IMR-90 (cell line): ENCODE results near the gene IKZF3. TPM values are rescaled to one million over a fixed set of nuclear protein-coding genes. Genes with fewer than 3 reads are reported as not detected.

Experiments used
- ATAC-seq: fragments of 200-7000 bp; cut with Tn5 transposase; 2 replicates; pipeline ENCODE4 v1.9.1; 2020; ENCODE audit warnings: low read depth, mild to moderate bottlenecking, moderate library complexity
- BruUV-seq: library from RNA; stranded (reverse); fragments of 400-500 nt; replicated peaks from 2 replicates; lab custom pipeline; 2021; lab: Mats Ljungman, UMichigan
- CTCF ChIA-PET: fragments of 300-600 bp; formaldehyde crosslinking; extraction: SDS; loops from one replicate; lab custom pipeline; 2021; ENCODE audit warnings: antibody characterized with exemption; lab: Yijun Ruan, JAX
- POLR2A ChIA-PET: fragments of 300-600 bp; sonication (Branson Sonifier 250); formaldehyde crosslinking; loops from one replicate; lab custom pipeline; 2022; ENCODE audit warnings: antibody characterized with exemption; ENCODE audit not compliant: unreplicated experiment; lab: Charles Lee
- DNase-seq: peaks from one replicate; pipeline ENCODE4 v3.0.0; 2013
- H2AFZ ChIP-seq: replicated peaks from 2 replicates; pipeline ENCODE3; 2013; ENCODE audit warnings: low read length, mild to moderate bottlenecking; ENCODE audit not compliant: poor library complexity
- H2AK5ac ChIP-seq: 2 replicates; pipeline ENCODE4 v1.6.1; 2013; ENCODE audit warnings: low read depth, low read length, inconsistent platforms
- H2AK9ac ChIP-seq: replicated peaks from 2 replicates; pipeline ENCODE3; 2013; ENCODE audit warnings: mild to moderate bottlenecking, low read depth, low read length, moderate library complexity; ENCODE audit not compliant: poor library complexity
- H2BK120ac ChIP-seq: 2 replicates; pipeline ENCODE4 v1.6.1; 2013; ENCODE audit warnings: low read depth, low read length, inconsistent platforms
- H2BK15ac ChIP-seq: 3 replicates; pipeline ENCODE4 v1.6.1; 2013; ENCODE audit warnings: low read depth, low read length, inconsistent platforms
- H2BK20ac ChIP-seq: 2 replicates; pipeline ENCODE4 v1.6.1; 2013; ENCODE audit warnings: low read depth, mild to moderate bottlenecking, inconsistent platforms, low read length, moderate library complexity
- H2BK5ac ChIP-seq: 2 replicates; pipeline ENCODE4 v1.6.1; 2013; ENCODE audit warnings: mild to moderate bottlenecking, low read depth, low read length, inconsistent platforms; ENCODE audit not compliant: poor library complexity, severe bottlenecking
- H3K14ac ChIP-seq: replicated peaks from 2 replicates; pipeline ENCODE4 v1.6.1; 2013; ENCODE audit warnings: low read depth, low read length, inconsistent platforms
- H3K18ac ChIP-seq: 2 replicates; pipeline ENCODE4 v1.6.1; 2013; ENCODE audit warnings: low read depth, low read length, control low read depth
- H3K23ac ChIP-seq: 2 replicates; pipeline ENCODE4 v1.6.1; 2013; ENCODE audit warnings: low read depth, low read length, inconsistent platforms
- H3K27ac ChIP-seq: 2 replicates; pipeline ENCODE4 v1.5.1; 2013; ENCODE audit warnings: mild to moderate bottlenecking, control low read depth, low read length; ENCODE audit not compliant: insufficient read depth
- H3K27me3 ChIP-seq: 2 replicates; pipeline ENCODE4 v1.6.1; 2013; ENCODE audit warnings: low read length; ENCODE audit not compliant: control insufficient read depth, insufficient read depth
- H3K36me3 ChIP-seq: 2 replicates; pipeline ENCODE4 v1.6.1; 2013; ENCODE audit warnings: low read length, mixed read lengths; ENCODE audit not compliant: control insufficient read depth, insufficient read depth
- H3K4ac ChIP-seq: 2 replicates; pipeline ENCODE4 v1.6.1; 2013; ENCODE audit warnings: low read depth, low read length, inconsistent platforms
- H3K4me1 ChIP-seq: 2 replicates; pipeline ENCODE4 v1.6.1; 2013; ENCODE audit warnings: low read length, mixed read lengths; ENCODE audit not compliant: control insufficient read depth, insufficient read depth
- H3K4me2 ChIP-seq: 2 replicates; pipeline ENCODE4 v1.6.1; 2013; ENCODE audit warnings: low read depth, mild to moderate bottlenecking, control low read depth, low read length, moderate library complexity
- H3K4me3 ChIP-seq: 2 replicates; pipeline ENCODE4 v1.5.1; 2013; ENCODE audit warnings: low read depth, mild to moderate bottlenecking, control low read depth, low read length, moderate library complexity; ENCODE audit not compliant: insufficient read depth
- H3K56ac ChIP-seq: 2 replicates; pipeline ENCODE4 v1.6.1; 2013; ENCODE audit warnings: low read length, inconsistent platforms; ENCODE audit not compliant: insufficient read depth; ENCODE audit errors: extremely low read depth
- H3K79me1 ChIP-seq, 2 experiments: 2 replicates each; pipeline ENCODE4 v1.6.1; 2013; ENCODE audit warnings: low read length in 2 of 2, inconsistent platforms in 1 of 2, low read depth in 1 of 2
- H3K9ac ChIP-seq: 2 replicates; pipeline ENCODE4 v1.6.1; 2013; ENCODE audit warnings: low read depth, low read length, control low read depth
- H3K9me1 ChIP-seq: 2 replicates; pipeline ENCODE4 v1.6.1; 2013; ENCODE audit warnings: low read length, inconsistent platforms; ENCODE audit not compliant: insufficient read depth
- H3K9me3 ChIP-seq: 2 replicates; pipeline ENCODE4 v1.6.1; 2013; ENCODE audit warnings: low read length; ENCODE audit not compliant: control insufficient read depth, insufficient read depth
- H4K20me1 ChIP-seq: 2 replicates; pipeline ENCODE4 v1.6.1; 2013; ENCODE audit warnings: low read length, inconsistent platforms; ENCODE audit not compliant: insufficient read depth
- H4K5ac ChIP-seq: 2 replicates; pipeline ENCODE4 v1.6.1; 2013; ENCODE audit warnings: mild to moderate bottlenecking, low read depth, low read length, control low read depth
- H4K8ac ChIP-seq, 2 experiments: 2 replicates each; pipeline ENCODE4 v1.6.1; 2013; ENCODE audit warnings: low read depth in 2 of 2, low read length in 2 of 2, control low read depth in 1 of 2, inconsistent platforms in 1 of 2
- H4K91ac ChIP-seq: 2 replicates; pipeline ENCODE4 v1.6.1; 2013; ENCODE audit warnings: low read depth, low read length, inconsistent platforms; ENCODE audit not compliant: insufficient read depth
- BHLHE40 ChIP-seq: fragments of 150-350 bp; IDR thresholded peaks from 2 replicates; pipeline ENCODE4 v1.6.1; 2016; ENCODE audit warnings: mild to moderate bottlenecking, low read depth, low read length
- CEBPB ChIP-seq: IDR thresholded peaks from 2 replicates; pipeline ENCODE4 v1.6.1; 2012; ENCODE audit warnings: low read depth, low read length, improper control_type of control experiment
- CHD1 ChIP-seq: IDR thresholded peaks from 2 replicates; pipeline ENCODE4 v1.6.1; 2012; ENCODE audit warnings: low read depth, low read length, improper control_type of control experiment
- CTCF ChIP-seq: conservative IDR thresholded peaks from 2 replicates; pipeline ENCODE4 v1.5.1; 2012; ENCODE audit warnings: mild to moderate bottlenecking, low read depth, low read length, improper control_type of control experiment
- FOS ChIP-seq: fragments of 150-350 bp; IDR thresholded peaks from 2 replicates; pipeline ENCODE4 v1.6.1; 2016; ENCODE audit warnings: low read depth, low read length
- MAZ ChIP-seq: IDR thresholded peaks from 2 replicates; pipeline ENCODE4 v1.6.1; 2012; ENCODE audit warnings: low read depth, mild to moderate bottlenecking, low read length, improper control_type of control experiment, moderate library complexity, borderline replicate concordance
- MXI1 ChIP-seq: IDR thresholded peaks from 2 replicates; pipeline ENCODE4 v1.6.1; 2012; ENCODE audit warnings: low read depth, mild to moderate bottlenecking, low read length, moderate library complexity, borderline replicate concordance
- NFE2L2 ChIP-seq: fragments of 150-350 bp; IDR thresholded peaks from 2 replicates; pipeline ENCODE4 v1.6.1; 2016; ENCODE audit warnings: low read depth, mild to moderate bottlenecking, low read length
- USF2 ChIP-seq: fragments of 150-350 bp; IDR thresholded peaks from 2 replicates; pipeline ENCODE4 v1.6.1; 2017; ENCODE audit warnings: mild to moderate bottlenecking, antibody characterized with exemption, low read length, low read depth
- WGBS, 2 experiments: methylation state at CpG; one replicate each; pipeline versions ENCODE4 v1.1.5 to v1.1.7; 2013; ENCODE audit warnings: missing lambda C conversion rate in 2 of 2; ENCODE audit not compliant: insufficient read length in 1 of 2; ENCODE audit errors: extremely low coverage in 2 of 2; 5-methylcytosine and 5-hydroxymethylcytosine counted together
- dilution Hi-C: fragments of 300-500 bp; cut with HindIII; formaldehyde crosslinking; loops from one replicate; pipeline ENCODE4 v1.14.3; 2018; ENCODE audit warnings: low sequenced_read_pairs; ENCODE audit not compliant: unreplicated experiment
- in situ Hi-C: fragments of 300-500 bp; cut with MboI; formaldehyde crosslinking; loops from 3 replicates; pipeline ENCODE4 v1.14.3; 2019; ENCODE audit warnings: low sequenced_read_pairs, inconsistent platforms, mixed read lengths
- intact Hi-C: fragments of 100-400 bp; cut with micrococcal nuclease; formaldehyde crosslinking; loops from 2 replicates; pipeline ENCODE4 v1.10.0; 2022
- polyA plus RNA-seq, 3 experiments: library from polyadenylated mRNA; depleted of rRNA; stranded (reverse); fragments of >200 nt; gene quantifications; 2 replicates each; pipeline ENCODE4 v1.2.3, GENCODE V29; 2012; ENCODE audit warnings: low replicate concordance in 1 of 3
- total RNA-seq: library from RNA; depleted of rRNA; stranded (reverse); fragments of >200 nt; gene quantifications from 2 replicates; pipeline ENCODE4 v1.2.3, GENCODE V29; 2012

IKZF3 gene
- total and polyA plus RNA-seq, 2 of the 4 experiments (the other 2 are of a cell fraction) = not detected

- no peak overlapping the region for H2BK15ac ChIP-seq
- ChIA-PET CTCF (no interaction called here), POLR2A (no interaction called here)
- no peak overlapping the region for H2AK9ac ChIP-seq
- dilution Hi-C loops = no loop called here
- no peaks in the 10 kb centered on the region for H3K79me1 ChIP-seq
- H3K56ac ChIP-seq = no peak overlapping the region
- intact Hi-C loops = no loop called here
- in situ Hi-C loops = no loop called here
- H2BK120ac ChIP-seq = no peak overlapping the region
- no peak overlapping the region for H3K9ac ChIP-seq
- no peak overlapping the region for H3K4me3 ChIP-seq
- no peak overlapping the region for H3K14ac ChIP-seq
- H3K4me2 ChIP-seq = no peak overlapping the region
- H4K20me1 ChIP-seq = no peaks in the 10 kb centered on the region
- DNase-seq (no peak), ATAC-seq (no peak)
- H3K4ac ChIP-seq = no peak overlapping the region
- TF ChIP-seq CTCF = no peak
- TF ChIP-seq MXI1 = no peak
- no peak for TF ChIP-seq BHLHE40
- TF ChIP-seq CEBPB = no peak
- no peak for TF ChIP-seq USF2
- no peak for TF ChIP-seq FOS
- TF ChIP-seq MAZ = no peak
- TF ChIP-seq CHD1 = no peak
- no peak for TF ChIP-seq NFE2L2
- H2BK5ac ChIP-seq = no peak overlapping the region
- H3K27me3 ChIP-seq = peaks cover 15% of the 10 kb centered on the region
- H2AK5ac ChIP-seq = no peak overlapping the region
- H3K27ac ChIP-seq = no peak overlapping the region
- H3K36me3 ChIP-seq = no peaks in the 10 kb centered on the region
- H3K23ac ChIP-seq = no peak overlapping the region
- no peaks in the 10 kb centered on the region for H3K9me3 ChIP-seq
- no peak overlapping the region for H2AFZ ChIP-seq
- no peaks in the 10 kb centered on the region for H3K9me1 ChIP-seq
- no peak overlapping the region for H4K5ac ChIP-seq
- H2BK20ac ChIP-seq = no peak overlapping the region
- no peaks in the 10 kb centered on the region for H3K4me1 ChIP-seq
- H3K18ac ChIP-seq = no peak overlapping the region
- no peak overlapping the region for H4K91ac ChIP-seq
- no peak overlapping the region for H4K8ac ChIP-seq
- no TSS peak for BruUV-seq
- 60% methylated on average over 1 of the region's 1 CpG; no CpG with 5 or more reads in 1 of the 2 experiments for WGBS, 2 experiments
These were observed 64.7 kb downstream of the IKZF3 start for GRCh38 chr17:39799395-39799794.
